Measurements from ENCODE around the gene GRB10. TPM values are rescaled to one million over a fixed set of nuclear protein-coding genes. Genes with fewer than 3 reads are reported as not detected.

GRB10 gene
- total and polyA plus RNA-seq, 9 donors: 10.0 to 93.3 (median 27.8) TPM

DNA sequence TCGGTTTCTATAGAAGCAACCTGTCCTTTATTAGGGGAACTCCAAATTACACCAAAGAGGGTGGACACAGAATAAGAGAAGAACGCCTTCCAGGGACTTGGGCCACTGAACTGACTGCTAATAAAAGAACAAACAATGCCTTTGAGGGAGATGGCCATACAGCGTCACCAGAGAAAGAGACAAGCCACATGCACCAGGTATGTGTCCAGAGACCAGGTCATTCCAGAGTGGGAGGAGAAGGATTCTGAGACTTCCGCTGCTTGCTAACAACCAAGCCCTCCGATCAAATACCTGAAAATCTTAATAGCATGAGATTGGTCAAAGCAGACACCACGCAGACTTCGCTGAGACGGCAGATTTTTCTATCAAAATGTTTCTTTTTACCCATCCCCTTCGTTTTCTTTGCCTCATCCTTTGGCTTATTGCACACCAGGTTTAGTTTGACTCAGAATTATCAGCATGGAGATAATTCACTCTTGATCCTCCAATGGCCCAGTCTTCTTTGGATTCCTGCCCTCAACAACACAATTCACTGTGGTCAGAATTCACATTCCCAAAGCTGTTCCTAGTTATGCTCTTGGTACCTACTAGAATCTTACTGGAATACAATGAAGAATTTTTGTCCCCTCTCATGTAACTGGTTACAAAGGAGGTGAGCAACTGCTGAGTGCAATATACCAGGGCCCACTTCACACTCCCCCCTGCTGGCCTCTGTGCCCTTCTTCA, 130.1 kb downstream of the GRB10 start:
- WGBS, 3 donors: 90 to 95% (median 94%) methylated on average over 9 of the region's 9 CpGs
- no peak for DNase-seq
- Histone ChIP-seq H3K36me3 (no peaks in the 10 kb centered on the region), H3K27me3 (no peaks in the 10 kb centered on the region), H3K27ac (no peak overlapping the region), H3K9me3 (no peaks in the 10 kb centered on the region), H3K4me3 (no peak overlapping the region), H3K4me1 (ENCODE audit: insufficient read depth) (peaks cover 6% of the 10 kb centered on the region)
- TF ChIP-seq EP300 (IDR thresholded peaks at IDR 0.05) (no peak), POLR2A (IDR thresholded peaks at IDR 0.05) (no peak)
- TF ChIP-seq, protein P1, sequence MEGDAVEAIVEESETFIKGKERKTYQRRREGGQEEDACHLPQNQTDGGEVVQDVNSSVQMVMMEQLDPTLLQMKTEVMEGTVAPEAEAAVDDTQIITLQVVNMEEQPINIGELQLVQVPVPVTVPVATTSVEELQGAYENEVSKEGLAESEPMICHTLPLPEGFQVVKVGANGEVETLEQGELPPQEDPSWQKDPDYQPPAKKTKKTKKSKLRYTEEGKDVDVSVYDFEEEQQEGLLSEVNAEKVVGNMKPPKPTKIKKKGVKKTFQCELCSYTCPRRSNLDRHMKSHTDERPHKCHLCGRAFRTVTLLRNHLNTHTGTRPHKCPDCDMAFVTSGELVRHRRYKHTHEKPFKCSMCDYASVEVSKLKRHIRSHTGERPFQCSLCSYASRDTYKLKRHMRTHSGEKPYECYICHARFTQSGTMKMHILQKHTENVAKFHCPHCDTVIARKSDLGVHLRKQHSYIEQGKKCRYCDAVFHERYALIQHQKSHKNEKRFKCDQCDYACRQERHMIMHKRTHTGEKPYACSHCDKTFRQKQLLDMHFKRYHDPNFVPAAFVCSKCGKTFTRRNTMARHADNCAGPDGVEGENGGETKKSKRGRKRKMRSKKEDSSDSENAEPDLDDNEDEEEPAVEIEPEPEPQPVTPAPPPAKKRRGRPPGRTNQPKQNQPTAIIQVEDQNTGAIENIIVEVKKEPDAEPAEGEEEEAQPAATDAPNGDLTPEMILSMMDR (IDR thresholded peaks at IDR 0.05): no peak
- intact Hi-C loops (cut with DNase I): loop anchor here in 1 of 4 donors (10.0 kb wide), 1 partner anchor 58 kb away; no protein-coding TSS in a partner anchor

DNA sequence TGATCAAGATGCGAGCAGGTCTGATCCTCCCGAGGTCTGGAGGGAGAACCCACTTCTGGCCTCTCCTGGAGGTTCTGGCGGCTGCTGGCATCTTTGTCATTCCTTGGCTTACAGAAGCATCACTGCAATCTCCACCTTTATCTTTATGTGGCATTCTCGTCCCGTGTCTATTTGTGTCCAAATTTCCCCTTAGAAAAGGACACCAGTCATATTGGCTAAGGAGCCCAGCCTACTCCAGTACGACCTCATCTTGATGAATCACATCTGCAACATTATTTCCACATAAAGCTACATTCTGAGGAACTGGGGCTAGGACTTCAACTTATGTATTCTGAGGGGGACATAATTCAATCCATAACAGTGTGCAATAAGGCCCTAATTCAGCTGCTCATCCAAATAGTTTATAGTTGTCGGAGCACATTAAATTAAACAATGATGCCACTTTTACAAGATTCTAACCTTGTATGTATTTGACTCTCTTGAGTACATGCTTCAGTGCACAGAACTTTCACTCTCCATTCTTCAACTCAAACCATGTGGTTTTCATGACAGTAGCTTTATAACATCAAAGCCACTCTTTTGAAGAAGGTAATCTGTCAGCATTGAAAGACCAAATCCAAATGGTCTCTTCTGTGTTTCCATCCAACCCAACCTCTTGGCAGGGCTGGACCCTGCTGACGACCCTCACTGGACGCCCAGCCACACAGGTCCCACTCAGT, 131.3 kb downstream of the GRB10 start:
- Histone ChIP-seq H3K4me1 (ENCODE audit: insufficient read depth) (peaks cover under 1% of the 10 kb centered on the region), H3K4me3 (no peak overlapping the region), H3K27me3 (no peaks in the 10 kb centered on the region), H3K9me3 (no peaks in the 10 kb centered on the region), H3K36me3 (no peaks in the 10 kb centered on the region), H3K27ac (no peak overlapping the region)
- intact Hi-C loops (cut with DNase I): loop anchor here in 1 of 4 donors (10.0 kb wide), 1 partner anchor 57 kb away; no protein-coding TSS in a partner anchor
- WGBS, 3 donors: 93 to 96% (median 94%) methylated on average over 9 of the region's 9 CpGs
- DNase-seq: no peak
- TF ChIP-seq, protein P1 (IDR thresholded peaks at IDR 0.05): no peak
- TF ChIP-seq POLR2A (IDR thresholded peaks at IDR 0.05): no peak
- no peak for TF ChIP-seq EP300 (IDR thresholded peaks at IDR 0.05)

DNA sequence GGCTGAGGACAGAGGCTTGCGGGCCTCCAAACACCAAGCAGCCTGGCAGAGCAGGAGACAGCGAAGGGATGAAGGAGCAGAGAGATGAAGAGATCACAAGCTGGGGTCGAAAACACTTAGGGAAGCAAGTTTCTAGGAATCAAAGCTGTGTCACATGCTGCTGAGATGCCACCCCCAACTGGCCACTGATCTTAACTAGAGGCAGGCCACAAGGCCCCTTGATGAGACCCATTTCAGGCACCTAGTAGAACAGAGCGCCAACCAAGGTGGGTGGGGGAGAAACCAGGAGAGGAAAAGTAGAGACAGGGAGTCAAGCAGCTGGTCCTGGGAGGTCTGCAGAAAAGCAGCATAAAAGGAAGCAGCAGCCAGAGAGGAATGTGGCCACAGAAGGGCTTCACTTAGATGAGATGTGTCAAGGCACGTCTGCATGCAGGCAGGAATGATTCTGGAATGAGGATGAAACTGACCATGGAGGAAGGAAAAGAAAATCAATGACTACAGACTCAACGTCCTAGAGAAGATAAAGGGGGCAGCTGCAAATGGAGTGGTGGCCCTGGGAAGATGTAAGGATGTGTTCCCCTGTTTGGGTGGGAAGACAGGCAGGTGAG, 132.5 kb downstream of the GRB10 start:
- Histone ChIP-seq H3K4me1 (ENCODE audit: insufficient read depth) (peaks cover 3% of the 10 kb centered on the region), H3K27me3 (no peaks in the 10 kb centered on the region), H3K4me3 (no peak overlapping the region), H3K36me3 (no peaks in the 10 kb centered on the region), H3K9me3 (no peaks in the 10 kb centered on the region), H3K27ac (no peak overlapping the region)
- TF ChIP-seq EP300 (IDR thresholded peaks at IDR 0.05) (no peak), POLR2A (IDR thresholded peaks at IDR 0.05) (no peak)
- TF ChIP-seq, protein P1 (IDR thresholded peaks at IDR 0.05): no peak
- no peak for DNase-seq
- intact Hi-C loops (cut with DNase I): loop anchor here in 1 of 4 donors (10.0 kb wide), 1 partner anchor 55 kb away; no protein-coding TSS in a partner anchor
- 89 to 93% (median 91%) methylated on average over 6 of the region's 6 CpGs for WGBS, 3 donors

DNA sequence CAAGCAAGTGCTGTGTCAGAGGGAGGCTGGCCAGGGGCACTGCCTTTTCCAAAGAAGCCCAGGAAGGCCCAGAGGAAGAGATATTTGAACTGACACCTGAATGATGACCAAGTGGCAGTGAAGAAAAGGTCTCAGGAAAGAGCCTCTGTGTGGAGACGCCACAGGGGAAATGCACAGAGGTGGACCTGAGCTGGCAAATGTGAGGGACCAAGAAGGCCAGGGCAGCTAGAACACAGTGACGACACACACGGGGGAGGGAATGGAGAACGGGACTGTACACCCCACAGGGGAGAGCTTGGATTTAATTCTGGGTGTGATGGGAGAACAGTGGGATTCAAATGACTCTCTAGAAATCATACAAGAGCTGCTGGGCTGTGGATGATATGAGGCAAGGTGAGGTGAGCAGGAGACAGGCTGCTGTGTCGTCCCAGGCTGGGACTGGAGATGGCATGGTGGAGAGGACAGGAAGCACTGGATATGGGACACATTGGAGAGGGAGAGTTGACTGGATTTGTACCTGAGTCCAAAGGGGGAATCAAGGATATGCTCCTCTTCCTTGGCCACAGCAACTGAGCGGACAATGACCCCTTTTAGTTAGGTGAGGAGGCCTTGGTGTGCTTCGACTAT, 133.3 kb downstream of the GRB10 start:
- H3K9me3 ChIP-seq: no peaks in the 10 kb centered on the region
- intact Hi-C loops (cut with DNase I): no loop called here
- H3K4me1 ChIP-seq (ENCODE audit: insufficient read depth): peaks cover 5% of the 10 kb centered on the region
- no peak for TF ChIP-seq POLR2A (IDR thresholded peaks at IDR 0.05)
- TF ChIP-seq, protein P1 (IDR thresholded peaks at IDR 0.05): no peak
- no peak for TF ChIP-seq EP300 (IDR thresholded peaks at IDR 0.05)
- 94 to 96% (median 96%) methylated on average over 7 of the region's 7 CpGs for WGBS, 3 donors
- no peaks in the 10 kb centered on the region for H3K36me3 ChIP-seq
- no peak overlapping the region for H3K27ac ChIP-seq
- DNase-seq: peak in 2 of 5 donors; percentile 8 to 16
- no peak overlapping the region for H3K4me3 ChIP-seq
- no peaks in the 10 kb centered on the region for H3K27me3 ChIP-seq

All from ovary (tissue), 9 donors.